Measurements from ENCODE around the gene RRP7A.
"Not testable (repeated sequence)": the region's sequence is repeated elsewhere in the genome, so short reads cannot be mapped to it uniquely, and the experiment has no call there.

The RRP7A gene

DNA sequence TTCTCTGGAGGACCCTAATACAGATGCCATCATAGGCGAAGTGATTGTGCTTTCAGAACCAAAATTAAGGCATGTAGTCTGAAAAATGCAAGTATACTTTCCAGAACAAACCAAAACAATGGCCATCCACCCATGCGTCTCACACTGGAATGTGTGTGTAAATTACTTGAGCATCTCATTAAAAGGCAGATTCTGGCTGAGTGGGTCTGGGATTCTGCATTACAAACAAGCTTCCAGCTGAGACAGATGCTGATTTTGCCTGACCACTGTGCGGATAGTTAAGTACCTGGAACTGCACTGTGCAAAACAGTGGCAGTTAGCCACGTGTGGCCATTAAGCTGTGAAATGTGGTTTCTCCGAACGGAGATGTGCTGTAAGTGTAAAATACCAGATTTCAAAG lies 26.2 kb downstream of the RRP7A start:
- no peak for DNase-seq

- no peak for DNase-seq
Measured at GRCh38 chr22:42492323-42492690, 27.3 kb downstream of the RRP7A start.

DNA sequence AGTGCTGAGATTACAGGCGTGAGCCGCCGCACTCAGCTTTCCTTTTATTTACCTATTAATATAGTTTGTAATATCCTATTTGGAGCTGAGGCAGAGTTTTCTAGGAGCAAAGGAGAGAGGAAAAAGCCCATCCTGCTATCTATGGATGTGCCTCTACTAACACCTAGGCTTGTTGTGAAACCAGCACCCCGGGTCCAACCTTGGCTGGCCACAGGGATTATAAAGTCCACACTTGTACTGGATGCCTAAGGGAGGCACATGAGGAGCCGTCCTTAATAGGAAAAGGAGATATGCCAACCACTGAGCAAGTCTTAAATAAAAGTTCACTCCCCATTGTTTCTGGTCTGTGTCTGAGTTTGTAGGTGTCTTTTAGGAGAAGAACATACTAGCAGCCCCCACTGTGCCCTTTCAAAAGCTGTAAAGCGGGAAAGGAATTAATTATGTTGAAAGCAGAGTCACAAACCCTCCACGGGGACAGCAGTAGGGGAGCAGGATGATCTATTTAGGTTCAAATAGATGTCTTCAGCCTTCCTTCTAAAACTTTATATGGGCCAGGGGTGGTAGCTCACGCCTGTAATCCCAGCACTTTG lies 29.3 kb downstream of the RRP7A start:
- no peak for DNase-seq

- no peak for DNase-seq
Measured at GRCh38 chr22:42489000-42489399, 30.6 kb downstream of the RRP7A start.

DNA sequence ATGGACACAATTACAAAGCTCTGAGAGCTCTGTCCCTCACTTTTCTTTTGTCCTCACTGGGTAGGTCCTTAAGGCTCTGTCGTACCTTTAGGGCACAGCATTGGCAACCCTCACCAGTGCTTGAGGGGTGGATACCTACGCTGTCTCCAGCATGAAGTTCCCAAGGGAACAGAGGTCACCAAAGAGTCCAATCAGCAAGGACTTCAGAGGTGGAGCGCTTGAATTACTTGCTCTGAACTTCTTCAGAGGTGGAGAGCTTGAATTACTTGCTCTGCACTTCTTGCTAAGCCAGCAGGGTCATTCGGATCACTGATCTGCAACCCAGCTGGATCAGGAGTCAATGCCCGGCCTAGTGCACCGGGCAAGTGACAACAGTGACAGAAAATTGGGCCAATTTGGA lies 35.1 kb downstream of the RRP7A start:
- DNase-seq, result no peak

DNA sequence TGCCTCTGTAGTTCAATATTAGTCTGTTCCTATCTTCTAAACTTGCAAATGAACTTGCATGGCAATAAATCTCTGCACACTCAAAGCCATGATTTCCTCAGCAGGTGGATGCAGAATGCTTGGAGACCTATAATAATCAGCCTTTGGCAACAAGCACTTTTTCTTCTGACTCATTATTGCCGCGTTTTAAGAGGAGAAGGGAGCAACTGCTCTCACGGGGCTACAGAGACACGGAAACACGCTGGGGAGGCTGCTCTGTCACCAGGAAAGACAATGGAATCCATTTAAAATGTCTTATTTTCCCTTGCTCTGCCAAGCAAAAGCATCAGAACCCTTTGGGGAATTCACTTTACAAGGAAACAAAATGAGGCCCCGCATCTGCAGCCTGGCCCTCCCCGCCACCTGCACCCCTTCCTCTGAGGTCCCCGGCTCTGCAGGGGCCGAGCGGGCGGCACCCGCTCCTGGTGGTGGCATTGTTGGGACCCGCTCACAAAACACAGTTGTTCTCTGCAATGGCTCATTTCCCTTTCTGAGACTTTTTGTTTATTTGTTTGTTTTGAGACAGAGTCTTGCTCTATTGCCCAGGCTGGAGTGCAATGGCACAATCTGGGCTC lies 35.9 kb downstream of the RRP7A start:
- DNase-seq, result not testable (repeated sequence)

GRCh38 chr22:42475122-42475521 lies 44.5 kb downstream of the RRP7A start:
- DNase-seq, result no peak

DNA sequence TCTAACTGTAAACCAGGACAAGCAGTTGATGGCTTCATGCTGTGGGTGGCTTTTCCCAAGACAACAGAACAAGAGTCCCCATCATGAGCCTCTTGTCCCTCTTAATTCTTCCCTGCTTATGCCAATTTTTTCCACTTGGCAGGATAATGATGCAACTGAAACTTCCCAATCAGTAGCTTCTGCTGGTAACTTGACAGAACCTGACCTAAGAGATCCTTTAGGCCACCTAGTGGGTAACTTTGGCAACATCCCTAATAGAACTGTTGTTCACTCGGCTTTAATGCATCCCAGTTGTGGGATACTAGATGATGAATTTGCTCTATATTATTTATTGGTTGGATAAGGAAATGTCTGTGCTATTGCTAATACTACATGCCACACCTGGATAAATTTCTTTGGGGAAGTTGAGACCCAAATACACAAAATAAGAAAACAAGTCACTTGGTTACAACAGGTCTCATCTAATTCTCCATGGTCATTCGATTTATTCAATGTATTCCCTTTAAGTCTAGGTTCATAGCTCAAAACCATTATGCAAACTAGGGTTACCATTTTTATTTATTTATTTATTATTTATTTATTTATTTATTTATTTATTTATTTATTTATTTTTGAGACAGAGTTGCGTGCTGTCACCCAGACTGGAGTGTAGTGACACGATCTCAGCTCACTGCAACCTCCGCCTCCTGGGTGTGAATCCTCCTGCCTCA lies 46.0 kb downstream of the RRP7A start:
- peak; percentile 24 for DNase-seq

DNA sequence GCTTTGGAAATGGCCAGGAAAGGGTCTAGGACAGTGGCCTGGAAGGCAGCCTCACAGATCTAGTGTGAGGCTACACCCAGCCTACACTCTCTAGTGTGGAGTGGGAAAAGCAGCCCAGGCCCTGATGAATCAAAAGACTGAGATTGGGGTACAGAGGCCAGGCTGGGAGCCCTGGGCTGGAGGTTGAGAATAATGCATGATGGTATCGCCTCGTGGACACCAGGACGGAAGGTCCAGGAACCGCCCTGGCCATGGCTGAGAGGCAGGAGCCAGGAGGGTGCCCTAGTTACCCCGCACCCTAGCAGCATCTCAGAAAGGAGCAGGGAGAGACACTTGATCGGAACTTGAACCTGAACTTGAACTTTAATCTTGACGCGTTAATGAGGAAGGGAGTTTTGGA lies 46.9 kb downstream of the RRP7A start:
- DNase-seq, result no peak

GRCh38 chr22:42471441-42471840 lies 48.2 kb downstream of the RRP7A start:
- DNase-seq, result no peak

- DNase-seq, result no peak
Measured at GRCh38 chr22:42470366-42471082, 49.1 kb downstream of the RRP7A start.

GRCh38 chr22:42468841-42469240 lies 50.8 kb downstream of the RRP7A start:
- DNase-seq, result peak; percentile 40

- DNase-seq, result no peak
Measured at GRCh38 chr22:42462016-42462415, 57.6 kb downstream of the RRP7A start.

DNA sequence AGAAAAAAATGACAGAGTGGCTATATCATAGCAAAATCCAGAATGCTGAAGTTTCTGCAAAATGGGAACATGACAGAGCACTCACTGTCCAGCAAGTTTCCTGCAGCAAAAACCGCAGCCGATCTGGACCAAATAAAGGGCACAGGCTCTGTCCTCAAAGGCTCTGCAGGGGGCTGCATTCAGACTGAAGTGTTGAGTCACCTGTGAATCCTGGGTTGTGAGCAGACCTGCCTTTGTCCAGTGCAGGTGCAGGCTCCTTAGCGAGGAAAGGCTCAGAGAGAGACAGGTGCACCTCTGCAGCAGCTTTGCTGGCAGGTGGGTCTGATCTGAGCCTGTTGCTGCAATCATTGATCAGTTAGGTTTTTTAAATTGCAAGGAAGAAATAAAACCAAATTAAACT lies 58.1 kb downstream of the RRP7A start:
- no peak for DNase-seq
